ENCODE results near the gene SMIM35. TPM values are rescaled to one million over a fixed set of nuclear protein-coding genes. Genes with fewer than 3 reads are reported as not detected.

The SMIM35 gene
- total and polyA plus RNA-seq, 4 donors = 0.15 TPM; not detected in 3

GRCh38 chr11:118007040-118007439 lies 79.7 kb downstream of the SMIM35 start:
- no peak for DNase-seq
- intact Hi-C loops (cut with DNase I) = no loop called here
- peaks cover 2% of the 10 kb centered on the region for H3K9me3 ChIP-seq (ENCODE audit: control insufficient read depth, low read length)
- WGBS, 2 donors = 70 to 76% methylated on average over 5 of the region's 5 CpGs
- no peak overlapping the region for H3K27ac ChIP-seq (ENCODE audit: low read depth in 1 of 2, low read length in 2 of 2)
- no peaks in the 10 kb centered on the region for H3K36me3 ChIP-seq (ENCODE audit: control insufficient read depth in 1 of 2, insufficient read depth in 2 of 2, low read length in 1 of 2)
- no peak for ATAC-seq (ENCODE audit: low FRiP score)
- no peaks in the 10 kb centered on the region for H3K4me1 ChIP-seq (ENCODE audit: control insufficient read depth in 1 of 2, insufficient read depth in 2 of 2, low read length in 2 of 2)
- no peak overlapping the region for H3K4me3 ChIP-seq (ENCODE audit: low read length in 2 of 2)
- no peaks in the 10 kb centered on the region for H3K27me3 ChIP-seq (ENCODE audit: control insufficient read depth in 1 of 2, insufficient read depth in 2 of 2, low read length in 1 of 2)

DNA sequence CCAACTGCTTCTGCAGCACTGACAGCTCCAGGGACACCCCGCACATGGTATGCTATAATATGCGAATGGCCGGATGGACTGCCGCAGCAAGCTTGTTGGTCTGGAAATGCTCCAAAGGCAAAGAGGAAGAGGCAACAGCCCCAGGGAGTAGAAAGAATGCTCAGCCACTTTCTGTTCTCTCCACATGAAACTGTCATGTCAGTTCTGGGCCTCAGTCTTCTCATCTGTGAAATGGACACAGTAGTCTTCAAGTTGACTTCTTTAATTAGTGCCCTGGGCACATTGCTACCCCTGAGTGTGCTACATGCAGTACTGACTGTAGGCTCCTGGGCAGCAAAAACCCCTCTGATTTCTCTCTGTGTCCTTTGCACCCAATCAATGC lies 80.6 kb downstream of the SMIM35 start:
- ATAC-seq (ENCODE audit: low FRiP score) = no peak
- H3K4me1 ChIP-seq (ENCODE audit: control insufficient read depth in 1 of 2, insufficient read depth in 2 of 2, low read length in 2 of 2) = no peaks in the 10 kb centered on the region
- 85 to 91% methylated on average over 4 of the region's 4 CpGs for WGBS, 2 donors
- H3K27me3 ChIP-seq (ENCODE audit: control insufficient read depth in 1 of 2, insufficient read depth in 2 of 2, low read length in 1 of 2) = no peaks in the 10 kb centered on the region
- H3K9me3 ChIP-seq (ENCODE audit: control insufficient read depth, low read length) = peaks cover 2% of the 10 kb centered on the region
- intact Hi-C loops (cut with DNase I) = no loop called here
- no peak for DNase-seq
- H3K36me3 ChIP-seq (ENCODE audit: control insufficient read depth in 1 of 2, insufficient read depth in 2 of 2, low read length in 1 of 2) = no peaks in the 10 kb centered on the region
- H3K27ac ChIP-seq (ENCODE audit: low read depth in 1 of 2, low read length in 2 of 2) = no peak overlapping the region
- no peak overlapping the region for H3K4me3 ChIP-seq (ENCODE audit: low read length in 2 of 2)

DNA sequence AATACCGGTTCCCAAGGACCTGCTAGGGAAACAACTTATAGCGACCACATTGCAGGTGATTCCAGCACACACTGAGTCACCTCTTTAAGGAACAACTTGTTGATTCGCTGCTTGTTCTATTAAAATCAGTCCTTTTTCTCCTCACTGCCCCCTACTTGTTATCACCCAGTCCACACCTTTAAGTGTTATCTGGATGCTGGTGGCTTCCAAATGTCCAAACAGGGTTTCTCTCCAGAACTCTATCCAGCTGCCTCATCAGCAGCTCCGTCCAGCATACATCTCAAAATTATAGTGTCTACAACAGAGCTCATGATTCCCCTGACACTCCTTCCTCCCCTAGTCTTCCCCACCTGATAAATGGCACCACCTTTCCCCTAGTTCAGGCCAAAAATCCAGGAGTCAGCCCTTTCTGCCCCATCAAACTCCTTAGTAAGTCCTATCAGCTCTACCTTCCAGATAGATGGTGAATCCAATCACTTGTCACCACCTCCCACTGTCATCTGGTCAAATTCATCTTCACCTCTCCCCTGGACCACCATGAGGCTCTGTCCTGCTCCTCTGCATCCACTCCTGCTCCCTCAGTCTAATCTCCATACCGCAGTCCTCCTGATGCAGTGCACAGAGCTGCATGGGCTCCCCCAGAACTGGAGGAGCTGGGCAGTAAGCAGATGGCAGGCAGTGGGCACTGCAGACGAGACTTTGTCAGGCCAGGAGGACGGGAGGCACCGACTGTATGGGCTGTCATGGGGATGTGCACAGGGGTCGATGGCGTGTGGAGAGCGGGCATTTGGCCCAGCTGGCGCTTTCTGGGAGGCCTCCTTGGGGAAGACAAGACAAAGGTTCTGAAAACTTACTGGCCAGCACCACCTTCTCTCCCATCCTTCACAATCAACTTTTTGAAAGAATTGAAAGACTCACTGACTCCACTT lies 81.3 kb downstream of the SMIM35 start:
- intact Hi-C loops (cut with DNase I) = no loop called here
- ATAC-seq (ENCODE audit: low FRiP score) = no peak
- H3K36me3 ChIP-seq (ENCODE audit: control insufficient read depth in 1 of 2, insufficient read depth in 2 of 2, low read length in 1 of 2) = no peaks in the 10 kb centered on the region
- H3K27me3 ChIP-seq (ENCODE audit: control insufficient read depth in 1 of 2, insufficient read depth in 2 of 2, low read length in 1 of 2) = no peaks in the 10 kb centered on the region
- peaks cover 2% of the 10 kb centered on the region for H3K9me3 ChIP-seq (ENCODE audit: control insufficient read depth, low read length)
- H3K4me1 ChIP-seq (ENCODE audit: control insufficient read depth in 1 of 2, insufficient read depth in 2 of 2, low read length in 2 of 2) = no peaks in the 10 kb centered on the region
- no peak for DNase-seq
- H3K4me3 ChIP-seq (ENCODE audit: low read length in 2 of 2) = no peak overlapping the region
- no peak overlapping the region for H3K27ac ChIP-seq (ENCODE audit: low read depth in 1 of 2, low read length in 2 of 2)
- WGBS, 2 donors = 78 to 84% methylated on average over 12 of the region's 12 CpGs

DNA sequence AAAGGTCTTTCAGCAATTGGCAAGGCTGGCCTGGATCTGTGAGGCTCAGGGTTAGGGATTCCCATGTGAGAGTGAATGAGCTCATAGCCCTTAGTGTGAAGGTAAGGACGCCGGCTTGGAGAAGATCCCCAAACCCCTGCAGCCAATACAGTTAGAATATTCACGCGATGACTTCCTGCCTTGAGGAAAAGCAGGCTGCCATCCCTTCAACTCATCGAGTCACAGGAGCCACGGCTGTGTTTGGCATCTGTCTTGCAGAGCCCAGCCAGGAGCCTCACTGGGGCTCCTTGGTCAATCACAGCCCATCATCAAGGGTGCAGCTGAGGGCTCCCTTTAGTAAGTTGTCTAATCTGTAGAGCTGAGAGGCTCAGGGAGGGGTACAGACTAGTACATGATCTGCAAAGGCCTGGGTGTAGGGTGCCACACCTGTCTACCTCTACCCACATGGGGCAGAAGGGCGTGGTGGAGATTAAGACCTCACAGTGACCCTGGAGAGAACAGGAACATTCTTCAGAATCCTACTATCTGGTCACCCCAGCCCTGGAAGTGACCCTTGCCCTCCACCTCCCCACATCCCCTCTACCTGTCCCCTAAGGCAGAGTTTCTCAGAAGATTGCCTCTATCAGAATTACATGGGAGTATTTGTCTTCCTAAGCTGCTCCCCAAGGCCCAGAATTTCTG lies 82.1 kb downstream of the SMIM35 start:
- 84 to 85% methylated on average over 7 of the region's 7 CpGs for WGBS, 2 donors
- DNase-seq = no peak
- H3K4me1 ChIP-seq (ENCODE audit: control insufficient read depth in 1 of 2, insufficient read depth in 2 of 2, low read length in 2 of 2) = no peaks in the 10 kb centered on the region
- no peak overlapping the region for H3K4me3 ChIP-seq (ENCODE audit: low read length in 2 of 2)
- H3K27ac ChIP-seq (ENCODE audit: low read depth in 1 of 2, low read length in 2 of 2) = no peak overlapping the region
- intact Hi-C loops (cut with DNase I) = no loop called here
- no peaks in the 10 kb centered on the region for H3K27me3 ChIP-seq (ENCODE audit: control insufficient read depth in 1 of 2, insufficient read depth in 2 of 2, low read length in 1 of 2)
- no peaks in the 10 kb centered on the region for H3K36me3 ChIP-seq (ENCODE audit: control insufficient read depth in 1 of 2, insufficient read depth in 2 of 2, low read length in 1 of 2)
- peaks cover 2% of the 10 kb centered on the region for H3K9me3 ChIP-seq (ENCODE audit: control insufficient read depth, low read length)
- no peak for ATAC-seq (ENCODE audit: low FRiP score)

- no peak for ATAC-seq (ENCODE audit: low FRiP score)
- Histone ChIP-seq H3K27me3 (ENCODE audit: control insufficient read depth in 1 of 2, insufficient read depth in 2 of 2, low read length in 1 of 2) (no peaks in the 10 kb centered on the region), H3K4me1 (ENCODE audit: control insufficient read depth in 1 of 2, insufficient read depth in 2 of 2, low read length in 2 of 2) (no peaks in the 10 kb centered on the region), H3K36me3 (ENCODE audit: control insufficient read depth in 1 of 2, insufficient read depth in 2 of 2, low read length in 1 of 2) (no peaks in the 10 kb centered on the region), H3K9me3 (ENCODE audit: control insufficient read depth, low read length) (peaks cover 2% of the 10 kb centered on the region), H3K4me3 (ENCODE audit: low read length in 2 of 2) (no peak overlapping the region), H3K27ac (ENCODE audit: low read depth in 1 of 2, low read length in 2 of 2) (no peak overlapping the region)
- no peak for DNase-seq
- WGBS, 2 donors = 66 to 84% methylated on average over 4 of the region's 4 CpGs
- intact Hi-C loops (cut with DNase I) = no loop called here
Measured at GRCh38 chr11:118003456-118003855, 83.3 kb downstream of the SMIM35 start.

GRCh38 chr11:118002541-118003423 lies 84.0 kb downstream of the SMIM35 start:
- intact Hi-C loops (cut with DNase I) = no loop called here
- no peaks in the 10 kb centered on the region for H3K27me3 ChIP-seq (ENCODE audit: control insufficient read depth in 1 of 2, insufficient read depth in 2 of 2, low read length in 1 of 2)

DNA sequence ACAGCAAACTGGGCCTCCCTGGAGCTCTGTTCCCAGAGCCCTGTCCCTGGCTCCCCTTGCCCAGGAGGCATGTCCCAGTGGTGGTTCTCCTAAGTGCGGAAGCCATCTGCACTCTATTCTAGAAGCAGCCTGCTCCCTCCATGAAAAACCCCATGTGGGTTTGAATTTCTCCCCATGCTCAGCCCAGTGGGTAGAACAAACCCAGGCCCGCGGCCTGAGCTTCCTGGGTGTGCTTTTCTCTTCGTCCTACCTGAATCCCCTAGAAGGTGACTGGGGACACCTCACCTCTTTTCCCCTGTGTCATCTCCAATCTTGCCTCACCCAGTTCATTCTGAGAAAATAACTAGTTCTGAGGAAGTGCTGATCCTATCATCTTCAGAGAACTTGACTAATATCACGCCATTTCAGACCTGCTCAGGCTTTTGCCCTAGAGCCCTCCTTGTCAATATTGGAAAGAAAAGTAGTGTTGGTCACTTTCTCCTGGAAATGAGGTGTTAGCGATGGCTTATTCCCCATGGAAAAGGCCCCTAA lies 84.7 kb downstream of the SMIM35 start:
- Histone ChIP-seq H3K27me3 (ENCODE audit: control insufficient read depth in 1 of 2, insufficient read depth in 2 of 2, low read length in 1 of 2) (no peaks in the 10 kb centered on the region), H3K4me3 (ENCODE audit: low read length in 2 of 2) (no peak overlapping the region), H3K27ac (ENCODE audit: low read depth in 1 of 2, low read length in 2 of 2) (no peak overlapping the region), H3K4me1 (ENCODE audit: control insufficient read depth in 1 of 2, insufficient read depth in 2 of 2, low read length in 2 of 2) (no peaks in the 10 kb centered on the region), H3K9me3 (ENCODE audit: control insufficient read depth, low read length) (peaks cover 2% of the 10 kb centered on the region), H3K36me3 (ENCODE audit: control insufficient read depth in 1 of 2, insufficient read depth in 2 of 2, low read length in 1 of 2) (no peaks in the 10 kb centered on the region)
- 90 to 91% methylated on average over 6 of the region's 6 CpGs for WGBS, 2 donors
- DNase-seq = no peak
- intact Hi-C loops (cut with DNase I) = no loop called here
- ATAC-seq (ENCODE audit: low FRiP score) = no peak

More at GRCh38 chr11:118002541-118003423, 84.0 kb downstream of the SMIM35 start:
- DNase-seq (no peak), ATAC-seq (ENCODE audit: low FRiP score) (no peak)
- Histone ChIP-seq H3K27ac (ENCODE audit: low read depth in 1 of 2, low read length in 2 of 2) (no peak overlapping the region), H3K4me3 (ENCODE audit: low read length in 2 of 2) (no peak overlapping the region), H3K36me3 (ENCODE audit: control insufficient read depth in 1 of 2, insufficient read depth in 2 of 2, low read length in 1 of 2) (no peaks in the 10 kb centered on the region), H3K9me3 (ENCODE audit: control insufficient read depth, low read length) (peaks cover 2% of the 10 kb centered on the region), H3K4me1 (ENCODE audit: control insufficient read depth in 1 of 2, insufficient read depth in 2 of 2, low read length in 2 of 2) (no peaks in the 10 kb centered on the region)
- 60 to 65% methylated on average over 7 of the region's 7 CpGs for WGBS, 2 donors

GRCh38 chr11:118001494-118001971 lies 85.2 kb downstream of the SMIM35 start:
- H3K4me1 ChIP-seq (ENCODE audit: control insufficient read depth in 1 of 2, insufficient read depth in 2 of 2, low read length in 2 of 2) = no peaks in the 10 kb centered on the region
- no peak overlapping the region for H3K4me3 ChIP-seq (ENCODE audit: low read length in 2 of 2)
- no peak overlapping the region for H3K27ac ChIP-seq (ENCODE audit: low read depth in 1 of 2, low read length in 2 of 2)
- DNase-seq (no peak), ATAC-seq (ENCODE audit: low FRiP score) (no peak)
- intact Hi-C loops (cut with DNase I) = no loop called here
- no peaks in the 10 kb centered on the region for H3K36me3 ChIP-seq (ENCODE audit: control insufficient read depth in 1 of 2, insufficient read depth in 2 of 2, low read length in 1 of 2)
- WGBS, 2 donors = 65 to 69% methylated on average over 5 of the region's 5 CpGs
- peaks cover 2% of the 10 kb centered on the region for H3K9me3 ChIP-seq (ENCODE audit: control insufficient read depth, low read length)
- no peaks in the 10 kb centered on the region for H3K27me3 ChIP-seq (ENCODE audit: control insufficient read depth in 1 of 2, insufficient read depth in 2 of 2, low read length in 1 of 2)

Data from aorta (tissue), 5 donors.